Mesenchymal stem cell (in vitro differentiated cells and primary cell): ENCODE results near the gene NPIPB4.
"Not testable (repeated sequence)": the region's sequence is repeated elsewhere in the genome, so short reads cannot be mapped to it uniquely, and the experiment has no call there.

Experiments used
- DNase-seq: peaks from one replicate; pipeline ENCODE4 v3.0.0-alpha.2; 2013
- H2AFZ ChIP-seq: one replicate; pipeline ENCODE4 v1.6.1; 2013; ENCODE audit warnings: low read depth, mild to moderate bottlenecking, control low read depth, inconsistent platforms, low read length, moderate library complexity
- H2AK5ac ChIP-seq: 2 replicates; pipeline ENCODE4 v1.6.1; 2013; ENCODE audit warnings: low read length, moderate library complexity, mild to moderate bottlenecking, inconsistent platforms; ENCODE audit not compliant: severe bottlenecking
- H2BK120ac ChIP-seq: one replicate; pipeline ENCODE4 v1.6.1; 2013; ENCODE audit warnings: low read depth, mild to moderate bottlenecking, inconsistent platforms, low read length, moderate library complexity
- H2BK12ac ChIP-seq, 2 experiments: one replicate each; pipeline ENCODE4 v1.6.1; 2013; ENCODE audit warnings: inconsistent platforms in 2 of 2, low read length in 2 of 2, mild to moderate bottlenecking in 2 of 2, moderate library complexity in 2 of 2, control low read depth in 1 of 2
- H2BK15ac ChIP-seq: one replicate; pipeline ENCODE4 v1.6.1; 2013; ENCODE audit warnings: mild to moderate bottlenecking, low read depth, inconsistent platforms; ENCODE audit not compliant: poor library complexity, severe bottlenecking
- H2BK5ac ChIP-seq: 2 replicates; pipeline ENCODE4 v1.6.1; 2013; ENCODE audit warnings: low read depth, mild to moderate bottlenecking, low read length, control low read depth, inconsistent platforms; ENCODE audit not compliant: poor library complexity, severe bottlenecking
- H3K14ac ChIP-seq, 2 experiments: one replicate each; pipeline ENCODE4 v1.6.1; 2013; ENCODE audit warnings: inconsistent platforms in 2 of 2, low read length in 2 of 2, control low read depth in 1 of 2, mild to moderate bottlenecking in 1 of 2, moderate library complexity in 1 of 2
- H3K18ac ChIP-seq, 2 experiments: one replicate each; pipeline ENCODE4 v1.6.1; 2013; ENCODE audit warnings: inconsistent platforms in 2 of 2, low read length in 2 of 2, control low read depth in 1 of 2, low read depth in 1 of 2, mild to moderate bottlenecking in 1 of 2
- H3K23ac ChIP-seq, 2 experiments: one replicate each; pipeline ENCODE4 v1.6.1; 2013; ENCODE audit warnings: inconsistent platforms in 2 of 2, low read length in 2 of 2, mild to moderate bottlenecking in 2 of 2, moderate library complexity in 2 of 2, control low read depth in 1 of 2
- H3K27ac ChIP-seq: 2 replicates; pipeline ENCODE4 v1.5.1; 2013; ENCODE audit warnings: mild to moderate bottlenecking, moderate library complexity, low read length, control low read depth, inconsistent platforms; ENCODE audit not compliant: poor library complexity, severe bottlenecking
- H3K27me3 ChIP-seq, 2 experiments: 2 replicates each; pipeline versions ENCODE4 v1.6.1 to v1.7.0; 2013; ENCODE audit warnings: low read length in 2 of 2, mild to moderate bottlenecking in 2 of 2, moderate library complexity in 2 of 2, control low read depth in 1 of 2, inconsistent platforms in 1 of 2; ENCODE audit not compliant: control insufficient read depth in 1 of 2, insufficient read depth in 1 of 2
- H3K36me3 ChIP-seq, 2 experiments: 2 replicates each; pipeline versions ENCODE4 v1.6.1 to v1.7.0; 2013; ENCODE audit warnings: low read length in 2 of 2, control low read depth in 1 of 2, inconsistent platforms in 1 of 2, low read depth in 1 of 2, mild to moderate bottlenecking in 1 of 2; ENCODE audit not compliant: insufficient read depth in 2 of 2, control insufficient read depth in 1 of 2
- H3K4ac ChIP-seq, 2 experiments: one replicate each; pipeline ENCODE4 v1.6.1; 2013; ENCODE audit warnings: inconsistent platforms in 2 of 2, low read length in 2 of 2, mild to moderate bottlenecking in 2 of 2, moderate library complexity in 2 of 2, control low read depth in 1 of 2, low read depth in 1 of 2
- H3K4me1 ChIP-seq: 2 replicates; pipeline ENCODE4 v1.6.1; 2013; ENCODE audit warnings: low read depth, low read length, control low read depth; ENCODE audit not compliant: control insufficient read depth, insufficient read depth
- H3K4me2 ChIP-seq: 2 replicates; pipeline ENCODE4 v1.6.1; 2013; ENCODE audit warnings: low read length, mild to moderate bottlenecking, inconsistent platforms; ENCODE audit not compliant: poor library complexity, severe bottlenecking
- H3K4me3 ChIP-seq, 2 experiments: 2 replicates each; pipeline versions ENCODE4 v1.5.1 to v1.7.0; 2013; ENCODE audit warnings: low read length in 2 of 2, mild to moderate bottlenecking in 2 of 2, control low read depth in 1 of 2, low read depth in 1 of 2; ENCODE audit not compliant: insufficient read depth in 1 of 2
- H3K79me1 ChIP-seq: replicated peaks from 2 replicates; pipeline ENCODE4 v1.6.1; 2013; ENCODE audit warnings: mild to moderate bottlenecking, control low read depth, low read length, inconsistent platforms; ENCODE audit not compliant: poor library complexity, severe bottlenecking
- H3K9ac ChIP-seq: 2 replicates; pipeline ENCODE4 v1.7.0; 2013; ENCODE audit warnings: mild to moderate bottlenecking, low read length, moderate library complexity
- H3K9me3 ChIP-seq: 2 replicates; pipeline ENCODE4 v1.7.0; 2013; ENCODE audit warnings: mild to moderate bottlenecking, low read length; ENCODE audit not compliant: control insufficient read depth
- H4K8ac ChIP-seq: one replicate; pipeline ENCODE4 v1.6.1; 2013; ENCODE audit warnings: inconsistent platforms, mild to moderate bottlenecking, low read length, moderate library complexity
- H4K91ac ChIP-seq: one replicate; pipeline ENCODE4 v1.6.1; 2013; ENCODE audit warnings: mild to moderate bottlenecking, low read length, inconsistent platforms
- WGBS: methylation state at CpG from one replicate; pipeline ENCODE4 v1.1.7; 2013; ENCODE audit warnings: mixed read lengths; 5-methylcytosine and 5-hydroxymethylcytosine counted together

NPIPB4 gene

GRCh38 chr16:21802375-21802663, 55.2 kb downstream of the NPIPB4 start:
- H3K9ac ChIP-seq, H3K4me2 ChIP-seq, H3K18ac ChIP-seq, H2BK5ac ChIP-seq, H4K91ac ChIP-seq, H3K27ac ChIP-seq, H3K14ac ChIP-seq, H2BK120ac ChIP-seq, H3K9me3 ChIP-seq, H3K4ac ChIP-seq, H3K23ac ChIP-seq, H3K4me3 ChIP-seq, H2AK5ac ChIP-seq, DNase-seq, H3K79me1 ChIP-seq, H3K36me3 ChIP-seq, H2BK12ac ChIP-seq, H3K27me3 ChIP-seq, H3K4me1 ChIP-seq, H2BK15ac ChIP-seq, H2AFZ ChIP-seq, H4K8ac ChIP-seq: not testable (repeated sequence)
- WGBS = no CpG with 5 or more reads among the region's 2 CpGs

- H4K91ac ChIP-seq, H4K8ac ChIP-seq, H2AFZ ChIP-seq, H3K4me3 ChIP-seq, H2BK120ac ChIP-seq, H2BK12ac ChIP-seq, H3K4me2 ChIP-seq, H3K4ac ChIP-seq, H3K4me1 ChIP-seq, H3K27ac ChIP-seq, H3K79me1 ChIP-seq, H3K18ac ChIP-seq, H2AK5ac ChIP-seq, H3K36me3 ChIP-seq, H2BK5ac ChIP-seq, H2BK15ac ChIP-seq, H3K27me3 ChIP-seq, H3K23ac ChIP-seq, H3K14ac ChIP-seq, H3K9me3 ChIP-seq: not testable (repeated sequence)
- 63% methylated on average over 6 of the region's 13 CpGs for WGBS
- DNase-seq = peak; percentile 50
- peak overlapping the region; percentile 6 for H3K9ac ChIP-seq
These were observed 55.8 kb downstream of the NPIPB4 start for GRCh38 chr16:21801538-21802374.

DNA sequence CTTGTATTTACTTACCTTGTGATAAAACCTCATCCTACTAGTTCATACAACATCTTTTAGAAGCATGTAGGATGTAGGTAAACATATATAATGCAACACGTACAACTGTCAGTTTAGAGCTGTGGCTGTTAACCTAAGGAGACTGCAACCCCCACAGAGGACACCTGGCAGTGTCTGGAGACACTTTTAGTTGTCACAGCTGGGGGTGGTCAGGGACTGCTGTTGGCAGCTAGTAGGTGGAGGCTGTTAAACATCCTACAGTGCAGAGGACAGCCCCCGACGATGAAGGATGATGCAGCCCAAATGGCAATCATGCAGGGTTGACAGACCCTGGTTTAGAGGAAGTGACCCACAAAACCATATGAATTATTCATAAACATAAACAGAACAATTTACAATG, 59.0 kb downstream of the NPIPB4 start:
- H3K9me3 ChIP-seq, H3K18ac ChIP-seq, H2AFZ ChIP-seq, H3K79me1 ChIP-seq, H3K4me2 ChIP-seq, H3K23ac ChIP-seq, H2BK120ac ChIP-seq, H3K4me3 ChIP-seq, DNase-seq, H2BK12ac ChIP-seq, H3K36me3 ChIP-seq, H3K27me3 ChIP-seq, H2BK15ac ChIP-seq, H3K27ac ChIP-seq, H4K91ac ChIP-seq, H2BK5ac ChIP-seq, H3K14ac ChIP-seq, H3K4ac ChIP-seq, H2AK5ac ChIP-seq, H4K8ac ChIP-seq, H3K4me1 ChIP-seq, H3K9ac ChIP-seq: not testable (repeated sequence)
- no CpG with 5 or more reads among the region's 3 CpGs for WGBS

DNA sequence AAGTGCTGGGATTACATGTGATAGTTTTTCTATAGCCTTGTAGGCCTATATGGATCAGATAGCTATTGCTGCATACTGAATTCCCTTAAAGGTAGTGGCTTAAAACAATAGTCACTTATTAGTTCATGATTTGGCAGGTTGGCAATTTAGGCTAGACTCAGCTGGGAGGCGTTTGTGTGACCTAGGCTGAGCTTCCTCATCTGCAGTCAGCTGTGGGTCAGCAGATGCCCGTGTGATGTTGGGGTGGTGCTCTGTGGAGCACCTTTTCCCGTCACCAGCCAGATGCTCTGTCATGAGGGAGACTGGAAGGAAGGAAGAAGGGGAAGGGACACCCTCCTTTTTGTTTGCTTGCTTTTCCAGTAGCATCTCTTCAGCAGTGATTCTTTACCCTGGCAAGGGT, 64.2 kb downstream of the NPIPB4 start:
- H2AK5ac ChIP-seq, H3K36me3 ChIP-seq, H3K79me1 ChIP-seq, H2BK12ac ChIP-seq, H3K27me3 ChIP-seq, H2AFZ ChIP-seq, H3K18ac ChIP-seq, H3K9ac ChIP-seq, H4K8ac ChIP-seq, H3K9me3 ChIP-seq, H3K27ac ChIP-seq, H3K14ac ChIP-seq, H3K4me3 ChIP-seq, H3K23ac ChIP-seq, H4K91ac ChIP-seq, DNase-seq, H2BK120ac ChIP-seq, H3K4me2 ChIP-seq, H3K4me1 ChIP-seq, H2BK15ac ChIP-seq, H3K4ac ChIP-seq, H2BK5ac ChIP-seq: not testable (repeated sequence)
- WGBS = 83% methylated on average over 1 of the region's 3 CpGs
